Ishikawa (cell line): ENCODE measurements around the gene PIGC.

Experiments
- CEBPB ChIP-seq: IDR thresholded peaks from 2 replicates; pipeline ENCODE4 v1.6.1; 2012
- CREB1 ChIP-seq: IDR thresholded peaks from 2 replicates; pipeline ENCODE4 v1.6.1; 2012; ENCODE audit warnings: low read depth
- EGR1 ChIP-seq: IDR thresholded peaks from 2 replicates; pipeline ENCODE4 v1.6.1; 2012
- EP300 ChIP-seq: IDR thresholded peaks from 2 replicates; pipeline ENCODE4 v1.6.1; 2012; ENCODE audit warnings: borderline replicate concordance
- FOXM1 ChIP-seq: IDR thresholded peaks from 2 replicates; pipeline ENCODE4 v1.6.1; 2012; ENCODE audit warnings: low read depth, borderline replicate concordance
- NFIC ChIP-seq: IDR thresholded peaks from 2 replicates; pipeline ENCODE4 v1.6.1; 2012
- RAD21 ChIP-seq: IDR thresholded peaks from 2 replicates; pipeline ENCODE4 v1.6.1; 2012; ENCODE audit warnings: low read depth
- REST ChIP-seq: IDR thresholded peaks from 2 replicates; pipeline ENCODE4 v1.6.1; 2012; ENCODE audit warnings: low read depth, mild to moderate bottlenecking
- TAF1 ChIP-seq: IDR thresholded peaks from 2 replicates; pipeline ENCODE4 v1.6.1; 2012; ENCODE audit warnings: low read depth, mild to moderate bottlenecking
- TCF12 ChIP-seq: IDR thresholded peaks from 2 replicates; pipeline ENCODE4 v1.6.1; 2012; ENCODE audit warnings: low read depth
- TEAD4 ChIP-seq: IDR thresholded peaks from 2 replicates; pipeline ENCODE4 v1.6.1; 2012
- YY1 ChIP-seq: IDR thresholded peaks from 2 replicates; pipeline ENCODE4 v1.6.1; 2012; ENCODE audit warnings: low read depth
- TF ChIP-seq, protein P1 (sequence below): IDR thresholded peaks from 2 replicates; pipeline ENCODE4 v1.6.1; 2012
- TF ChIP-seq, protein P2 (sequence below): IDR thresholded peaks from 2 replicates; pipeline ENCODE4 v1.6.1; 2012

PIGC gene

DNA sequence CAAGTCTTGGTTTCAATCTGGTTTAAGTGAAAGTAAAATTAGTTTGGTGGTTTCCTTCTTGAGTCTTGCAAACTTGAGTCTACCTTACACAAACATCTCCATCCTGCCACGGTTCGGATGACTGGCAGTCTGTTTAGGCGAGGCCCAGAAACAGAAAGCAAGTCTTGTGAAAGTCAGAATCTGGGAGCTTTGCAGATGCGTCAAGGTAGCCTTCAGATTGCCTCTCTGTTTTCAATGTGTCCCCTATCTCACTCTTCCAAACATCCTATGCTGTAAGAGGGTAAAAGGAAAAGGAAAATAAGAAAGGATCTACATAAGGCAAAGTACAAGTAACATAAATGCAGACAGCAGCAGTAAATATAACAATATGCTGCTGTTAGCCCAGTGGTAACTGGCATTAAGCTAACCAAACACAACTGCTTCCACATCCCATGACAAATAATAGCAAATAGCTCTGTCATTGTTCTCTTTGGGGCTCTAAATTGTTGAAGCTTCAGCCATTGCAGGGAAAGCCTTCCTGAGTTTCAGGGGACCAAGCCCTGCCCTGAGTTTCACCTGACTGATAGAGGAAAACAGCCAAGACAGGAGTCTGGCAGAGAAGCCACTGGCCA, 49.6 kb downstream of the PIGC start:
- TF ChIP-seq EGR1 (no peak), TCF12 (no peak), FOXM1 (no peak), EP300 (no peak), NFIC (no peak), REST (no peak), TAF1 (no peak), CEBPB (no peak), RAD21 (no peak), CREB1 (no peak), TEAD4 (no peak), YY1 (no peak)
- TF ChIP-seq, protein P1, sequence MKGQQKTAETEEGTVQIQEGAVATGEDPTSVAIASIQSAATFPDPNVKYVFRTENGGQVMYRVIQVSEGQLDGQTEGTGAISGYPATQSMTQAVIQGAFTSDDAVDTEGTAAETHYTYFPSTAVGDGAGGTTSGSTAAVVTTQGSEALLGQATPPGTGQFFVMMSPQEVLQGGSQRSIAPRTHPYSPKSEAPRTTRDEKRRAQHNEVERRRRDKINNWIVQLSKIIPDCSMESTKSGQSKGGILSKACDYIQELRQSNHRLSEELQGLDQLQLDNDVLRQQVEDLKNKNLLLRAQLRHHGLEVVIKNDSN = no peak
- TF ChIP-seq, protein P2, sequence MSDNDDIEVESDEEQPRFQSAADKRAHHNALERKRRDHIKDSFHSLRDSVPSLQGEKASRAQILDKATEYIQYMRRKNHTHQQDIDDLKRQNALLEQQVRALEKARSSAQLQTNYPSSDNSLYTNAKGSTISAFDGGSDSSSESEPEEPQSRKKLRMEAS = no peak

- TF ChIP-seq EP300 = no peak
- no peak for TF ChIP-seq CEBPB
Measured at GRCh38 chr1:172393354-172393753, 50.5 kb downstream of the PIGC start.

- TF ChIP-seq NFIC (no peak), YY1 (no peak), CREB1 (no peak), REST (no peak), CEBPB (no peak)
- TF ChIP-seq, protein P2 = no peak
Measured at GRCh38 chr1:172391976-172392375, 51.9 kb downstream of the PIGC start.
